ENCODE measurements around the gene PAXX. TPM values are rescaled to one million over a fixed set of nuclear protein-coding genes. Genes with fewer than 3 reads are reported as not detected.
"Not testable (repeated sequence)": the region's sequence is repeated elsewhere in the genome, so short reads cannot be mapped to it uniquely, and the experiment has no call there.

PAXX gene
- polyA plus RNA-seq, 1 donor (not counting 4 experiments of a cell fraction or from before 2014, with no cell fraction given): 11.2 TPM

DNA sequence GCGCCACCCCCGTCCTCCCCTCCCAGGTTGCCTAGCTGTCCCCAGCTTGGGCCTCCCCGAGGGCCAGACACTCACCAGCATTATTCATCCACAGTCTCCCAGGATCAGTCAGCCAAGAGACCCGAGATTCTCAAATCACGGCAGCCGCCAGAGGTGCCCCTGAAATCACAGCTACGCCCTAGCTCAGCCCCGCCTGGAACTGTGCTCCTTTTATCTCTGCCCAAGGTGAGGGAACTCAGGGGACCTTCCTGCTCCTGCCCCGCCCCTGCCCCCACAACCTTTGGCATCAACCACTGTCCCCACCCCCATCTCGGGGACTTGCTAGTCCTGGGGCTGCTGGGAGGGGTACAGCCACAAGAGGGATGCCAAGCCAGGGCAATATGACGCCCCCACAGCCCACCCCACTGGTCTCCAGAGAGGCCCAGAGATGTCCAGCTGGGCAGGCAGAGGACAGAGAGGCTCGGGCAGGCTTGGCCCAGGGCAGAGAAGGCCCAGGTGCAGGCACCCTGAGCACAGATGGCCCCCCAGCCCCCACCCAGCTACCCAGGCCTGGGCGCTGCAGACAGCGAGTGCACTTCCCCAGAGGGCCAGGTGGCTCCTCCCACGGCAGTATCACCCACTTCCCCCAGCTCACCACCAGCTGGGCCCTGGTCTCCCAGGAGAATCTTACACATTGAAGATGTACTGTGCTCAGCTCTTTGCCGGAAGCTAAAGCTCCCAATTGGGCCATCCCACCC lies 39.9 kb downstream of the PAXX start, which contains the start of gene FUT7:
Gene FUT7, minus strand, starts transcription at position 185 of the 737 bp plus-strand sequence. Its CDS starts 97 bp downstream, at position 88.
- Histone ChIP-seq H3K27ac (ENCODE audit: control insufficient read depth, insufficient read depth, low read length) (no peak within 1 kb of the TSS), H3K9ac (ENCODE audit: control insufficient read depth, extremely low read depth, insufficient read depth, low read length) (no peak within 1 kb of the TSS), H3K4me2 (ENCODE audit: control insufficient read depth, extremely low read depth, insufficient read depth, low read depth, low read length) (no peak within 1 kb of the TSS), H4K20me1 (ENCODE audit: control insufficient read depth, extremely low read depth, insufficient read depth, low read length) (no peaks in the 10 kb centered on the region), H3K9me3 (ENCODE audit: control insufficient read depth, low read depth, low read length) (no peaks in the 10 kb centered on the region), H3K9me1 (ENCODE audit: control insufficient read depth, extremely low read depth, insufficient read depth, low read length) (no peaks in the 10 kb centered on the region), H3K36me3 (ENCODE audit: control insufficient read depth in 2 of 2, extremely low read depth in 1 of 2, insufficient read depth in 2 of 2, low read length in 2 of 2) (no peaks in the 10 kb centered on the region), H3K79me2 (ENCODE audit: control insufficient read depth, insufficient read depth, low read length) (no peaks in the 10 kb centered on the region), H3K4me3 (ENCODE audit: control insufficient read depth in 2 of 3, extremely low read depth in 1 of 3, insufficient read depth in 2 of 3, low read depth in 1 of 3, low read length in 3 of 3) (no peak within 1 kb of the TSS), H2AFZ (ENCODE audit: control insufficient read depth, low read length) (no peak within 1 kb of the TSS), H3K27me3 (ENCODE audit: control insufficient read depth, extremely low read depth, insufficient read depth, low read length) (peaks cover 5% of the 10 kb centered on the region), H3K4me1 (ENCODE audit: control insufficient read depth, extremely low read depth, insufficient read depth, low read length) (peaks cover 10% of the 10 kb centered on the region)
- TF ChIP-seq EZH2 (IDR thresholded peaks at IDR 0.05; ENCODE audit: low read length) (no peak), CTCF (optimal IDR thresholded peaks at IDR 0.05 in 1 of 3, IDR thresholded peaks at IDR 0.05 in 1 of 3, conservative IDR thresholded peaks at IDR 0.05 in 1 of 3; ENCODE audit: extremely low read depth in 1 of 3, insufficient read depth in 2 of 3, low read length in 3 of 3) (no peak)
- FAIRE-seq (no peak), DNase-seq (ENCODE audit: low read depth, low spot score) (no peak)
- dilution Hi-C loops (cut with MboI; ENCODE audit: extremely low pct_ligation_motif_present, low sequenced_read_pairs): no loop called here

GRCh38 chr9:137032858-137033257 lies 40.6 kb downstream of the PAXX start:
- Histone ChIP-seq H3K27ac (ENCODE audit: control insufficient read depth, insufficient read depth, low read length) (no peak overlapping the region), H3K9me3 (ENCODE audit: control insufficient read depth, low read depth, low read length) (no peaks in the 10 kb centered on the region), H3K4me3 (ENCODE audit: control insufficient read depth in 2 of 3, extremely low read depth in 1 of 3, insufficient read depth in 2 of 3, low read depth in 1 of 3, low read length in 3 of 3) (no peak overlapping the region), H2AFZ (ENCODE audit: control insufficient read depth, low read length) (no peak overlapping the region), H3K36me3 (ENCODE audit: control insufficient read depth in 2 of 2, extremely low read depth in 1 of 2, insufficient read depth in 2 of 2, low read length in 2 of 2) (no peaks in the 10 kb centered on the region), H3K9ac (ENCODE audit: control insufficient read depth, extremely low read depth, insufficient read depth, low read length) (no peak overlapping the region), H3K79me2 (ENCODE audit: control insufficient read depth, insufficient read depth, low read length) (no peaks in the 10 kb centered on the region), H3K27me3 (ENCODE audit: control insufficient read depth, extremely low read depth, insufficient read depth, low read length) (no peaks in the 10 kb centered on the region), H3K4me1 (ENCODE audit: control insufficient read depth, extremely low read depth, insufficient read depth, low read length) (peaks cover 10% of the 10 kb centered on the region), H3K4me2 (ENCODE audit: control insufficient read depth, extremely low read depth, insufficient read depth, low read depth, low read length) (no peak overlapping the region), H4K20me1 (ENCODE audit: control insufficient read depth, extremely low read depth, insufficient read depth, low read length) (no peaks in the 10 kb centered on the region), H3K9me1 (ENCODE audit: control insufficient read depth, extremely low read depth, insufficient read depth, low read length) (no peaks in the 10 kb centered on the region)
- FAIRE-seq: no peak
- DNase-seq (ENCODE audit: low read depth, low spot score): no peak
- no peak for TF ChIP-seq EZH2 (IDR thresholded peaks at IDR 0.05; ENCODE audit: low read length)
- TF ChIP-seq CTCF (optimal IDR thresholded peaks at IDR 0.05 in 1 of 3, IDR thresholded peaks at IDR 0.05 in 1 of 3, conservative IDR thresholded peaks at IDR 0.05 in 1 of 3; ENCODE audit: extremely low read depth in 1 of 3, insufficient read depth in 2 of 3, low read length in 3 of 3): no peak
- dilution Hi-C loops (cut with MboI; ENCODE audit: extremely low pct_ligation_motif_present, low sequenced_read_pairs): no loop called here

GRCh38 chr9:137033481-137033880 lies 41.3 kb downstream of the PAXX start:
- H3K9me1 ChIP-seq (ENCODE audit: control insufficient read depth, extremely low read depth, insufficient read depth, low read length); H3K36me3 ChIP-seq (ENCODE audit: control insufficient read depth in 2 of 2, extremely low read depth in 1 of 2, insufficient read depth in 2 of 2, low read length in 2 of 2); DNase-seq (ENCODE audit: low read depth, low spot score); FAIRE-seq; H3K27me3 ChIP-seq (ENCODE audit: control insufficient read depth, extremely low read depth, insufficient read depth, low read length); H3K4me1 ChIP-seq (ENCODE audit: control insufficient read depth, extremely low read depth, insufficient read depth, low read length); H2AFZ ChIP-seq (ENCODE audit: control insufficient read depth, low read length); H4K20me1 ChIP-seq (ENCODE audit: control insufficient read depth, extremely low read depth, insufficient read depth, low read length); H3K79me2 ChIP-seq (ENCODE audit: control insufficient read depth, insufficient read depth, low read length); dilution Hi-C loops (cut with MboI; ENCODE audit: extremely low pct_ligation_motif_present, low sequenced_read_pairs); H3K9me3 ChIP-seq (ENCODE audit: control insufficient read depth, low read depth, low read length); H3K4me3 ChIP-seq (ENCODE audit: control insufficient read depth in 2 of 3, extremely low read depth in 1 of 3, insufficient read depth in 2 of 3, low read depth in 1 of 3, low read length in 3 of 3); H3K4me2 ChIP-seq (ENCODE audit: control insufficient read depth, extremely low read depth, insufficient read depth, low read depth, low read length); H3K27ac ChIP-seq (ENCODE audit: control insufficient read depth, insufficient read depth, low read length); H3K9ac ChIP-seq (ENCODE audit: control insufficient read depth, extremely low read depth, insufficient read depth, low read length): not testable (repeated sequence)
